NCI-H2029 (cell line): Measurements from ENCODE around the gene HIRIP3.
A peak's percentile ranks its signal among the peaks of the same experiment; 100 is the strongest.
"Not testable (repeated sequence)": the region's sequence is repeated elsewhere in the genome, so short reads cannot be mapped to it uniquely, and the experiment has no call there.

ENCODE experiments used
- DNase-seq: peaks from one replicate; lab custom pipeline; 2025; lab: John Stamatoyannopoulos, UW

Gene HIRIP3

GRCh38 chr16:30016555-30017276, 21.3 kb upstream of the HIRIP3 start:
- no peak for DNase-seq

GRCh38 chr16:30015450-30015849, 20.0 kb upstream of the HIRIP3 start:
- not testable (repeated sequence) for DNase-seq

DNA sequence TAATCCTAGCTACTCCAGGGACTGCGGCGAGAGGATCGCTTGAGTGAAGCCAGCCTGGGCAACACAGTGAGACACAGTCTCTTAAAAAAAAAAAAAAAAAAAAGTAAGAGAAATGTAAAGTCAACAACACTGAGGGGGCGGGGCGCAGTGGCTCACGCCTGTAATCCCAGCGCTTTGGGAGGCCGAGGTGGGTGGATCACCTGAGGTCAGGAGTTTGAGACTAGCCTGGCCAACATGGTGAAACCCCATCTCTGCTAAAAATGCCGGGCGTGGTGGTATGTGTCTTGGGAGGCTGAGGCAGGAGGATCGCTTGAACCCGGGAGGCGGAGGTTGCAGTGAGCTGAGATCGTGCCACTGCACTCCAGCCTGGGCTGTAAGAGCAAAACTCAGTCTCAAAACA, 17.2 kb upstream of the HIRIP3 start:
- DNase-seq = not testable (repeated sequence)

GRCh38 chr16:30011714-30012504, 16.5 kb upstream of the HIRIP3 start:
- DNase-seq = no peak

DNA sequence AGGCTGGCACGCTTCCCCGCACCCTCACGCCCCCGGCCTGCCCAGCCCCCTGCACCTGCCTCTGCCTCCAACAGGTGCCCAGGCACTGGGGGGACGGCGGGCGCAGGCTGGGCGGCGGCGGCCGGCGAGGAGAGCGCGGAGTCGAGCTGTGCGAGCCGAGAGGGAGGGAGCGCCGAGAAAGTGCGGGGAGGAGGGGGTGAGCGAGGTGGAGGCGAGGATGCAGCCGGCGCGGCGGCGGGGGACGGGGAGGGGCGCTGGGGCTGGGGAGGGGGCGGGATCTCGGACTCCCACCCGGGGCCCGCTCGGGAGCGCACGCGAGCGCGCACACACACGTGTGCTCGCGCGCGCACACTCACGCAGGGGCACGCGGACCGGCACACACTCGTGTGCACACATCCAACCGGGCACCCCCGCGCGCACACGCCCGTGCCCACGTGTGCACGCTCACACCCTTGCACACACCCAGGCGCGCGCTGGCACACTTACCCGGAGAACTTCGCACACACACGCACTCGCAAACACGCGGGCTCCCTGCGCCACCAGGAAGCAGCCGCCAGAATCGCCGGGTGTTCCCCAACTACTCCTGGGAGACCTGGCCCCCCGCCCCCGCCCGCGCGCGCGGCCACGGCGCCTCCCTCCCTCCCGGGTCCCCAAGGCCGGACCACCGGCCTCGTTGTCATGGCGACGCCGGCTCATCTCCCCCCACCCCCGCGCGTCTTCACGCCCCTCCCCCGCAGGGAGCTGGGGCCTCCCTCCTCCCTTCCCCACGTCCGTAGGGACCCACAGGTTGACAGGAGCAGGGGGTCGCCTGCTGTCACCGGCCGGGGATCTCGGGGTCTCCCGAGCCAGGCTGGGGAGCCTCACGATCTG, 15.7 kb upstream of the HIRIP3 start, which contains the start of gene DOC2A:
Gene DOC2A (minus strand): TSS at position 184 of the 870 bp plus-strand sequence. CDS start 805 bp downstream, outside the sequence.
- DNase-seq = no peak

- DNase-seq = no peak
Observed at GRCh38 chr16:30009990-30010843, 14.8 kb upstream of the HIRIP3 start.

GRCh38 chr16:30009085-30009862, 13.9 kb upstream of the HIRIP3 start:
- DNase-seq = no peak

DNA sequence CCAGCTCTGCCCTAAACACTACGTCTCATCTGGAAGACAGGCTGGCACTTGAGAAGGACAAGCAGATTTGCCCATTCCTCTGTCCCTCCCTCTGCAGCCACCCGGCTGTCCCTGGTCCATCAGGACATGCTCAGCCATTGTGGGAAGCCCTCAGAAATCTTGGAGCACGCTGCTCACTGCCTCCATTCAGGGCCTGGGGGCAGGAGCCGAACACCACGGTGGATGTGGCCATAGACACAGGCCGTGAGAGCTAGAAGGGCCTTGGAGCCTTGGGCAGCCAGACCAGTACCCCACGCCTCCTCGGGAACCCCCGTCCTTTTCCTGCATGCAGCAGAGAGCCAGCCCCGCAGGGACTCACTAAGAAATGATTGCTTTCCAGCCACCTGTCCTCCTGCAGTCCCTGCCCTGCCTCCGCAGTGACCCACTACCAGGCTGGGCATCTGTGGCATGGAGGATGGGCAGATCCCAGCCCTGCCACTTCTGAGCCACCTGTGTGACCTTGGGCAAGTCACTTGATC, 12.0 kb upstream of the HIRIP3 start:
- DNase-seq = no peak

- no peak for DNase-seq
Observed at GRCh38 chr16:30006659-30007377, 11.4 kb upstream of the HIRIP3 start.

GRCh38 chr16:30006095-30006473, 10.7 kb upstream of the HIRIP3 start:
- no peak for DNase-seq

DNA sequence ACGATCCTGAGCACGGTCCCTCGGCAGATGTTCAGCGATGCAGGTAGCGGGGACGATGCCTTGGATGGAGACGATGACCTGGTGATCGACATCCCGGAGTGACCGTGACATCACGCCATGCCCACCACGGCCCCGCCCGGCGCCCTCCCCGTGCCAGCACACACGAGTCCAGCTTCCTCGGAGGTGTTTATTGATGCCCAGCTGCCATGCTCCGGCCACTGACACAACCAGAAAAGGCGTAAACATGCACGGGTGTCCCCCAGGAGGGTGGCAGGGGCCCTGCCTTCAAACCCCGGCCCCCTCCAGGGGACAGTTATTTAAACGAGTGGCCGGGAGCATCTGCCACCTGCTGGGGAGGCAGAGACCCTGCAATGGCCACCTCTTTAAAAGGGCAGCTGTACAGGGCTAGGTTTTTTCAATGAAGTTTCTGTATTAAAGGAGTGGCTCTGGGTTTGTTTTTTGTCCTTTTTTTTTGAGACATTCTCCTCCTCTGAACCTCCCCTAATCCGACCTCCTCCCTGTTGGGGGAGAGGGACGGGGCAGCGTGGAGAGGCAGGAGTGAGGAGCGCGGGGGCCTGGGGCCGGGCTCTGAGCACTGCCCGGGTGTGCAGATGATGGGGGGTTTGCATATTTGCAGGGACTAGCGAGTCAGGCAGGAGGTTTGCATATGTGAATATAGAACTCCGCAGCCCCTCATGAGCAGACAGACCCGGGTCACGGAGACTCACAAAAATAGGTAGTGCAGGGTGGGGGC, 10.1 kb upstream of the HIRIP3 start:
- DNase-seq = peak; percentile 48

GRCh38 chr16:30004811-30005242, 9.4 kb upstream of the HIRIP3 start:
- DNase-seq = peak; percentile 83

- peak; percentile 83 for DNase-seq
Observed at GRCh38 chr16:30004424-30004776, 9.0 kb upstream of the HIRIP3 start.

DNA sequence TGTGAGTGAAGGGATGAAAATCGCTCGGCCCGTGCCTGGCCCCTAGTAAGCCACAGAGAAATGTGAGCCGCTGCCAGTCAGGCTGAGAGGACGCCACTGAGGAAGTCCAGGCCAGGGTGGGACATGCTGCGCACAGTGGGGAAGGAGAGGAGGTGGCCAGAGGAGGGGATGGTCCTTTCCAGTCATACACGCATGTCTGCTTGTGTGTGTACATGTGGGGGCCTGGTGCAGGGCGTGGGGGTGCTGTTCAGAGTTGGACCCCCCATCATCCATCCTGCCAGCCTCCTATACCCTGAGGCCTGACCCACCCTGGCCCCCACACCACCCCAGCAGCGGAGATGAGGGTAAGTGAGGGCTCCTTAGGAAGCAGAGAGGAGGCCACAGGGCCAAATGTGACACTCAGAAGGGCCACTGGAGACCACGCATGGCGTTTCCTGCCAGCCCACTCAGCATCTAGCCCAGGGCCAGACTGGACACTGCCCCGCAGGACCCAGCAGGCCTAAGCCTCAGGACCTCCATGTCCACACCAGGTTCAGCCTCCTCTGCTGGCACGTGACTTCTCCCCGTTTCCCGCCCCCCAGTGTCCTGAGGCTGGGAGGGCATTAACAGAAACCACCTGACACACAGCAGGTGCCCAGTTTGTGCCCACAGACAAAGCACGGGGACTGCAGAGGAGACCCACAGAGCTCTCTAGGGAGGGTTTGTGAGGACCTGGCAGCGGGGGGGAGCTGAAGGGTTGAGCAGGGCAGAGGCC, 8.4 kb upstream of the HIRIP3 start:
- DNase-seq = no peak

- DNase-seq = no peak
Observed at GRCh38 chr16:30002614-30003346, 7.4 kb upstream of the HIRIP3 start.

- no peak for DNase-seq
Observed at GRCh38 chr16:30000735-30001631, 5.6 kb upstream of the HIRIP3 start.
